ENCODE data around the gene GABRB1. TPM values are rescaled to one million over a fixed set of nuclear protein-coding genes. Genes with fewer than 3 reads are reported as not detected.

Gene GABRB1
- 0.16 and 1.2 TPM in 2 replicates for total RNA-seq

GRCh38 chr4:47031011-47031678, at the start of gene GABRB1:
Gene GABRB1 (plus strand): TSS chr4:47031567.

DNA sequence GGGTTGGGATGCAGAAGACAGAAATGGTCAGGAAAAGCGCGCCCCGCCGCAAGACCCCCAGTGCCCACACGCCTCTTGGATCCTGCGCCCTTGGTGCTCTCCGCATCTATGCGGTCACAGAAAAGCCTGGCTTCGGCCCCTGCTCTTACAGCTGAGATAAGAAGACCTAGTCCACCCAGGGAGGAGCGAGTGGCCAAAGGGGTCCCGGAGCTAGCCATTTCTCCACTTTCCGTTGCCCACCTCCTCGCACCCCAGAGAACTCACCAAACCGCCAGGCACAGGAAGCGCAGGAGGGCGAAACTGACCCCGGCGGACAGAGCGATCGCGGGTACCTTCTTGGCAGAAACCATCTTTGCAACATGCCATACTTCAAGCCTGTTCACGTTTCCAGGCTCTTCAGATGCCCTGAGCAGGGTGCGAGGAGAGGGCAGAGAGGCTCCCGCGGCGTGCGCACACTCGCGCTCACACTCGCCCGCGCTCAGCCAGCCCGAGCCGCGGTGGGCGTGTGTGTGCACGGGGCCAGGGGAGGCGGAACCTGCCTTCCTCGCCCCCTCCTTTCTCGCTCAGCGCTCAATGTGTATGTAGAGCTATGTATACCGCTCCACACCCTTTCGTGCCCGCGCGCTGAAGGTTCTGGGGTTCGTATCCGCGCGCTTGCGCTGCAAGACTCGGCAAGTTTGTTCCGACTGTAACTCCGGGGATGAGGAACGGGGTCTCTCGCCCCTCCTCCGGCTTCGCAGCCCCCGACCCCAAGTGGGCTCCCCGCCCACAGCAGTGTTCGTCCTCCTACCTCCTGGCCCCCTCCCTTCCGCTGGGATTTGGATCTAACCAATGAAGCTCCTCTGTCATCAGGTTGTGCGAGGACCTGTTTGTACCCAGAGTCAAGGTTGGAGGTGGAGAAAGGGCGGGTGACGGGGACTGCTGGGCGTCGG, 38.0 kb upstream of the GABRB1 start, which contains the start of gene GABRA4:
TSS of gene GABRA4 (minus strand) at position 507 of the 932 bp plus-strand sequence. CDS start at position 350, 157 bp downstream.

GRCh38 chr4:47463235-47463956, 432.0 kb downstream of the GABRB1 start, which contains the start of gene COMMD8:
Gene COMMD8 (minus strand): TSS chr4:47463702. CDS start chr4:47463651, 51 bp downstream.

Other genes starting within 250 kb of the GABRB1 start
- not detected in 2 replicates for gene COX7B2, start 122.3 kb upstream of the GABRB1 start, total RNA-seq
- under 0.01 TPM in 1 of 2 replicates, not detected in the other for gene GABRA4, start 38.0 kb upstream of the GABRB1 start, total RNA-seq

Data from epithelial cell of alveolus of lung (primary cell).